Panc1 (cell line): ENCODE data around the gene TRAM2. TPM values are rescaled to one million over a fixed set of nuclear protein-coding genes. Genes with fewer than 3 reads are reported as not detected.
A peak's percentile ranks its signal among the peaks of the same experiment; 100 is the strongest.

Source experiments
- ATAC-seq: fragments of 200-7000 bp; cut with Tn5 transposase; 2 replicates; pipeline ENCODE4 v1.9.1; 2020; ENCODE audit warnings: mild to moderate bottlenecking, moderate library complexity
- BruUV-seq: library from RNA; stranded (reverse); fragments of 400-500 nt; replicated peaks from 2 replicates; lab custom pipeline; 2021; lab: Mats Ljungman, UMichigan
- CTCF ChIA-PET: fragments of 300-600 bp; sonication (Branson Sonifier 250); formaldehyde crosslinking; loops from one replicate; lab custom pipeline; 2022; ENCODE audit warnings: antibody characterized with exemption; lab: Charles Lee
- POLR2A ChIA-PET: fragments of 300-600 bp; sonication (Branson Sonifier 250); formaldehyde crosslinking; loops from one replicate; lab custom pipeline; 2022; ENCODE audit warnings: antibody characterized with exemption; lab: Charles Lee
- DNase-seq: peaks from one replicate; pipeline ENCODE4 v3.0.0-alpha.2; 2010; ENCODE audit warnings: low read depth, low spot score
- H3K27ac ChIP-seq: 2 replicates; pipeline ENCODE4 v1.5.1; 2011; ENCODE audit warnings: mild to moderate bottlenecking, low read length, inconsistent platforms
- H3K27me3 ChIP-seq: fragments of 200-500 bp; sonication (Bioruptor generic); 2 replicates; pipeline ENCODE4 v1.6.0; 2014; ENCODE audit warnings: low read length, inconsistent platforms; ENCODE audit not compliant: control insufficient read depth, insufficient read depth
- H3K36me3 ChIP-seq: fragments of 200-500 bp; sonication (Bioruptor generic); 2 replicates; pipeline ENCODE4 v1.5.1; 2014; ENCODE audit warnings: inconsistent platforms, mild to moderate bottlenecking, low read length, moderate library complexity; ENCODE audit not compliant: control insufficient read depth, insufficient read depth
- H3K4me1 ChIP-seq: 2 replicates; pipeline ENCODE4 v1.5.1; 2011; ENCODE audit warnings: inconsistent platforms, mild to moderate bottlenecking, low read length, moderate library complexity; ENCODE audit not compliant: control insufficient read depth, insufficient read depth
- H3K4me3 ChIP-seq, 2 experiments: 2 replicates each; pipeline ENCODE4 v1.5.1; 2011 to 2012; ENCODE audit warnings: low read depth in 2 of 2, low read length in 2 of 2, mild to moderate bottlenecking in 2 of 2, inconsistent platforms in 1 of 2, moderate library complexity in 1 of 2
- H3K9me3 ChIP-seq: fragments of 200-500 bp; sonication (Bioruptor generic); 2 replicates; pipeline ENCODE4 v1.5.1; 2014; ENCODE audit warnings: low read depth, mild to moderate bottlenecking, inconsistent platforms, low read length, moderate library complexity; ENCODE audit not compliant: control insufficient read depth, insufficient read depth
- POLR2AphosphoS5 ChIP-seq: IDR thresholded peaks from 2 replicates; pipeline ENCODE4 v1.6.1; 2012; ENCODE audit warnings: mild to moderate bottlenecking, low read depth, low read length, moderate library complexity
- REST ChIP-seq, 2 experiments: IDR thresholded peaks; 2 replicates each; pipeline ENCODE4 v1.6.1; 2011 to 2012; ENCODE audit warnings: low read depth in 2 of 2, control low read depth in 1 of 2, low read length in 1 of 2, mild to moderate bottlenecking in 1 of 2, moderate library complexity in 1 of 2; ENCODE audit not compliant: insufficient read depth in 1 of 2
- SIN3A ChIP-seq: IDR thresholded peaks from 2 replicates; pipeline ENCODE4 v1.6.1; 2012; ENCODE audit warnings: low read depth, mild to moderate bottlenecking, low read length, moderate library complexity, borderline replicate concordance; ENCODE audit not compliant: insufficient read depth
- TCF7L2 ChIP-seq: IDR thresholded peaks from 2 replicates; pipeline ENCODE4 v1.6.1; 2011; ENCODE audit warnings: mild to moderate bottlenecking, low read depth, low read length, inconsistent platforms
- in situ Hi-C: cut with HindIII; loops from 2 replicates; pipeline ENCODE4 v1.10.0; 2016; ENCODE audit warnings: low sequenced_read_pairs, low pct_unique_long_range_greater_than_20kb
- intact Hi-C: fragments of 100-400 bp; cut with micrococcal nuclease; formaldehyde crosslinking; loops from one replicate; pipeline ENCODE4 v1.10.0; 2022; ENCODE audit not compliant: unreplicated experiment
- total RNA-seq: library from RNA; stranded (reverse); gene quantifications from one replicate; pipeline ENCODE4 v1.2.1, GENCODE V29; 2021; ENCODE audit not compliant: unreplicated experiment
- TF ChIP-seq, protein P1 (sequence below): fragments of 450-650 bp; IDR thresholded peaks from 2 replicates; pipeline ENCODE4 v1.5.1; 2017; ENCODE audit warnings: mild to moderate bottlenecking

The TRAM2 gene
- total RNA-seq, 1 experiment from 2014 or later, result 56.7 TPM

DNA sequence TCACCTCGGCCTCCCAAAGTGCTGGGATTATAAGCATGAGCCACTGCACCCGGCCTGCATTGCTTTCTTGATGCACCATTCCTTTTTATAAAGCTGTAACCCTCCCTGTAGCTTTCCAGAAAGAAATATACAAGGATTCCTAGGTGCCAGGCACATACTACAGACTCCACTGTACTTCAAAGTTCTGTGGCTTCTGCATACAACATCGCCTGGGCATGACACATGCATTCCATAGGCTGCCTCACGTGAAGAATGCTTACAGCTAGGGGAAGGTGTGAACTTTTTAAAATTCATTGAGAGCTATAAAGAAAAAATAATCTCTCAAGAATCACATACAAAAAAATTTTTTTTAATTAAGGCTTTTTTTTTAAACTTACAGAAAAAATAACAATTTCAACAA lies 50.2 kb downstream of the TRAM2 start:
- DNase-seq (no peak), ATAC-seq (no peak)
- Histone ChIP-seq H3K4me3 (no peak overlapping the region), H3K27ac (no peak overlapping the region), H3K27me3 (no peaks in the 10 kb centered on the region), H3K9me3 (no peaks in the 10 kb centered on the region), H3K36me3 (no peaks in the 10 kb centered on the region), H3K4me1 (peaks cover 33% of the 10 kb centered on the region)
- BruUV-seq, result no TSS peak
- ChIA-PET CTCF (no interaction called here), POLR2A (interaction anchor here (0.7 kb wide), 1 partner anchor 103 kb away, joined by 4 read pairs; no protein-coding TSS in a partner anchor)
- intact Hi-C loops (no loop called here), in situ Hi-C loops (no loop called here)
- TF ChIP-seq, protein P1, sequence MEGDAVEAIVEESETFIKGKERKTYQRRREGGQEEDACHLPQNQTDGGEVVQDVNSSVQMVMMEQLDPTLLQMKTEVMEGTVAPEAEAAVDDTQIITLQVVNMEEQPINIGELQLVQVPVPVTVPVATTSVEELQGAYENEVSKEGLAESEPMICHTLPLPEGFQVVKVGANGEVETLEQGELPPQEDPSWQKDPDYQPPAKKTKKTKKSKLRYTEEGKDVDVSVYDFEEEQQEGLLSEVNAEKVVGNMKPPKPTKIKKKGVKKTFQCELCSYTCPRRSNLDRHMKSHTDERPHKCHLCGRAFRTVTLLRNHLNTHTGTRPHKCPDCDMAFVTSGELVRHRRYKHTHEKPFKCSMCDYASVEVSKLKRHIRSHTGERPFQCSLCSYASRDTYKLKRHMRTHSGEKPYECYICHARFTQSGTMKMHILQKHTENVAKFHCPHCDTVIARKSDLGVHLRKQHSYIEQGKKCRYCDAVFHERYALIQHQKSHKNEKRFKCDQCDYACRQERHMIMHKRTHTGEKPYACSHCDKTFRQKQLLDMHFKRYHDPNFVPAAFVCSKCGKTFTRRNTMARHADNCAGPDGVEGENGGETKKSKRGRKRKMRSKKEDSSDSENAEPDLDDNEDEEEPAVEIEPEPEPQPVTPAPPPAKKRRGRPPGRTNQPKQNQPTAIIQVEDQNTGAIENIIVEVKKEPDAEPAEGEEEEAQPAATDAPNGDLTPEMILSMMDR, result no peak
- TF ChIP-seq SIN3A, result no peak
- no peak for TF ChIP-seq TCF7L2
- no peak for TF ChIP-seq POLR2AphosphoS5
- TF ChIP-seq REST (IDR thresholded peaks at IDR 0.05; ENCODE audit: insufficient read depth in 1 of 2, low read depth in 2 of 2, low read length in 1 of 2), result no peak

DNA sequence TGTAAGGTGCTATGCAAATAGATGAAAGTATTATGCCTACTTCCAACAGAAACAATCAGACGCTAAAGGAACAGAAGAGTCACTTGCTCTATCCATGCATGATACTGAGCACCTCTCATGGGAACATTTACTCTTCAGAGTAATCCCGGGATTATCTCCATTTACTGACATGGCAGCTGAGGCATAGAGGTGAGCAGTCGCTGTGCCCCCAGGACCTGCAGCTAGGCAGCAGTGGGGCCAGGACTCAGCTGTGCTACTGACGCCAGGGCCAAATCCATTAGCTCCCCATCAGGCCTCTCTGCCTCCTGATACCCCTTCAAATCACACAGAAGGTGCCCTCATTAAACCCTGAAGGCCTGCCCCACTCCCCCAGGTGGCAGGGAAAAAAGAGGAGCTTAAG lies 51.9 kb downstream of the TRAM2 start:
- ChIA-PET CTCF (no interaction called here), POLR2A (interaction anchor here (0.6 to 0.8 kb wide), 2 partner anchors 12 to 39 kb away, joined by 4 to 9 read pairs; no protein-coding TSS in a partner anchor)
- H3K4me1 ChIP-seq, result peaks cover 36% of the 10 kb centered on the region
- ATAC-seq, result no peak
- intact Hi-C loops (no loop called here), in situ Hi-C loops (no loop called here)
- no peak for DNase-seq
- no peak overlapping the region for H3K4me3 ChIP-seq
- H3K27ac ChIP-seq, result peak overlapping the region; percentile 87
- TF ChIP-seq TCF7L2 (no peak), SIN3A (no peak)
- TF ChIP-seq, protein P1, result no peak
- no peaks in the 10 kb centered on the region for H3K27me3 ChIP-seq
- no peaks in the 10 kb centered on the region for H3K36me3 ChIP-seq
- no peaks in the 10 kb centered on the region for H3K9me3 ChIP-seq
- BruUV-seq, result no TSS peak
